GM21717 (cell line): ENCODE data around the gene MS4A13.
"Not testable (repeated sequence)": the region's sequence is repeated elsewhere in the genome, so short reads cannot be mapped to it uniquely, and the experiment has no call there.

Experiments
- ATAC-seq: cut with Tn5 transposase; IDR thresholded peaks from one replicate; pipeline ENCODE4 v1.9.1; 2021; ENCODE audit warnings: mild to moderate bottlenecking, moderate library complexity; ENCODE audit not compliant: unreplicated experiment

MS4A13 gene

GRCh38 chr11:60515144-60515855, at the start of gene MS4A13:
MS4A13 (plus strand) TSS chr11:60515392; CDS start chr11:60518084, 2,692 bp downstream.
- no peak for ATAC-seq

DNA sequence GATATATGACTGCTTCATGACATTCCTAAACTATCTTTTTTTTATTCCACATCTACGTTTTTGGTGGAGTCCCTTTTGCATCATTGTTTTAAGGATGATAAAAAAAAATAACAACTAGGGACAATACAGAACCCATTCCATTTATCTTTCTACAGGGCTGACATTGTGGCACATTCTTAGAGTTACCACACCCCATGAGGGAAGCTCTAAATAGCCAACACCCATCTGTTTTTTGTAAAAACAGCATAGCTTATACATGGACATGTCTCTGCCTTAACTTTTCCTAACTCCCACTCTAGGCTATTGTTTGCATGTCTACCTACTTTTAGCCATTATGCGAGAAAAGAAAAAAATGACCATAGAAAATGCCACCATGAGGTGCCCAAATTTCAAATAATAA, 46.4 kb upstream of the MS4A13 start:
- no peak for ATAC-seq

GRCh38 chr11:60469723-60470122, 45.5 kb upstream of the MS4A13 start:
- ATAC-seq: no peak

- peak; percentile 67 for ATAC-seq
These were observed 38.2 kb upstream of the MS4A13 start for GRCh38 chr11:60477035-60477445.

GRCh38 chr11:60482361-60482760, 32.8 kb upstream of the MS4A13 start:
- ATAC-seq: no peak

GRCh38 chr11:60485987-60486386, 29.2 kb upstream of the MS4A13 start:
- peak; percentile 97 for ATAC-seq

GRCh38 chr11:60492488-60493009, 22.6 kb upstream of the MS4A13 start, which contains the start of gene MS4A12:
MS4A12 (plus strand) TSS chr11:60492778; CDS start chr11:60497319, 4,541 bp downstream.
- no peak for ATAC-seq

DNA sequence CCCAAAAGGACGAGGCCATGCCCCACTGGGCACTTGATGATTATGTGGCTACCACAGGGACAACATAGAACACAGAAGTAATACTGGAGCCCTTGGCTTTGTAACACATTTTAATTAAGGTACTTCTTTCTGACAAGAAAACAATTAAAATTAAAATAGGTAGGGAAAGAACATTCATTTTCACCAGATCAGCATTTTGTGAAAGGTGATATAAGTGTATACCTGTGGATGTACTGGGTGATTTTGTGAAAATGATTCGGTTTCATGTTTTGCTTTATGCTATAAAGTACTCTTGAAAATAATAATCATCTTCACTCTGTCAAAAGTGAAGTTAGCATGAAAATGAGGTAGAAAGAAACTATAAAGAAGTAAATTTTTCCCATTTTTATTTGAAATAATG, 21.7 kb upstream of the MS4A13 start:
- no peak for ATAC-seq

DNA sequence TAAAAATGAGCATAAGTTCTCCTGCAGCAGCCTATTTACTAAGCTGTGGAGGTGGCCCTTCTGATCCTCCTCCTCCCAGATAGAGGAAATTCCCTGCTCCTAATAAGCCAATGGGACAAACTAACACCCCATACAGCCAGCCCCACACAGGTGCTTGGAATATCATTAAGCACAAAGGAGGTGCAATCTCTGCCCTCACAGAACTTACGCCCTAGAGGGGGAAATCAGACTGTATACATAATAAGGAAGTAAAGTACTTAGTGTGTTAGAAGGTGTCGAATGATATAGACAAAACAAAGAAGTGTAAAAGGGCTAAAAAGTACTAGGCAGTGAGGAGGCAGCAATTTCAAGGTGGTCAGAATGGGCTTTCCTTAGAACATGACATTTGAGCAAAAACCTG, 16.8 kb upstream of the MS4A13 start:
- ATAC-seq: no peak

- ATAC-seq: peak; percentile 80
These were observed 16.3 kb upstream of the MS4A13 start for GRCh38 chr11:60498853-60499252.

DNA sequence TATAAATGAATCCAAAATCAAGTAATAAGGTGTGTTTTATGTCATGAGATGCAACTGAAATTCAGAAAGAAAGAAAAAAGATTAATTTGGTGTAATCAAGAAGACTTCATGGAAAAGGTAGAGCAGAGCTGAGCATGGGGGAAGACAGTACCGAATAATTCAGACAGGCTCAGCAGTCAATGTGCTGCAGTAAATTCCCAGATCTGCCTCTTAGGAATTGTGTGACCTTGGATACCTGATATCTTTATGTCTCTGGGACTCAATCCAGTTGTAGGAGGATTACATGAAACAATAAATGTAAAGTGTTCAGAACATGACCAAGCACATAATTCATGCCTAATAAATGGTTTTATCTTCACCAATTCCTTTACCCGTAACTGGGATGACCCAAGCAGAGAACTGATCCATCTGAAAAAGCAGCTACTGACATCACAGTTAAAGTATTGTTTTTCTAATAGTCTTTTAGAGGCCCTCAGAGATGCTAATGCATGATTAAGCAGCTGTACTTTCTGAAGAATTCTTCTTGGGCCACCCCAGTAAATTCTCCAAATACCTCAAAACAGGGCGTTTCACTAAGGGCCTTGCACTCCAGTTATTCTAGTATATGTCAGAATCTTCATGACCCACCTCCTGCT, 14.8 kb upstream of the MS4A13 start:
- no peak for ATAC-seq

GRCh38 chr11:60502221-60502775, 12.9 kb upstream of the MS4A13 start:
- ATAC-seq: no peak

DNA sequence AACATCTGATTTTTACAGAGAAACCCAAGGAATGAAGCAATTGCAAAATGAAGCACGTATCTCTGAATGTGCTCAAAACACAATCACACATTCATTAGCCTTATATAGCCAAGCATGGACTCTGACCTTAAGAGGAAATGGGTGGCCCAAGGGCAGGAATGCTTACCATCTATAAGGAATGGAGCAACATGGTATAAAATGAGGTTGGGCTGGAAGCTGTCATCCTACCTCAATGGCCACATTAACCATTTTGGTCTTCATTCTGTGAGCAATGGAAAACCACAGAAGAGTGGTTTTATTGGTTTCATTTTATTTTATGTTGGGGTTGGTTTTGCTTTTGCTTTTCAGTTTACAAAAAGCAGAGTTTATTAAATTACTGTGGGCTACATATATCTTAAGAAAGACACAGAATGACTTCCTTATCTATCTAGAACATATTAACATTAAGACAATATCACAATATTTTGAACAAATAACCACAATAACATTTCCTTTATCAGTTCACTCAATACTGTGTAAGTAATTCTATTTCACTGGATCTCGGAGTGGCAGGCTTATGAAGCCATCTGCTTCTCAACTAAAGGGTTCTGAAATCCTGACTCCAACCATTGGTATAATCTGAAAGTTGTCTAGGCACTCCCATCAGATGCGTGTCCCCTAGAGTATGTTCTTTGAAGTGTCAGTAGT, 10.8 kb upstream of the MS4A13 start:
- peak; percentile 57 for ATAC-seq

- not testable (repeated sequence) for ATAC-seq
These were observed 5.6 kb upstream of the MS4A13 start for GRCh38 chr11:60509609-60510008.

DNA sequence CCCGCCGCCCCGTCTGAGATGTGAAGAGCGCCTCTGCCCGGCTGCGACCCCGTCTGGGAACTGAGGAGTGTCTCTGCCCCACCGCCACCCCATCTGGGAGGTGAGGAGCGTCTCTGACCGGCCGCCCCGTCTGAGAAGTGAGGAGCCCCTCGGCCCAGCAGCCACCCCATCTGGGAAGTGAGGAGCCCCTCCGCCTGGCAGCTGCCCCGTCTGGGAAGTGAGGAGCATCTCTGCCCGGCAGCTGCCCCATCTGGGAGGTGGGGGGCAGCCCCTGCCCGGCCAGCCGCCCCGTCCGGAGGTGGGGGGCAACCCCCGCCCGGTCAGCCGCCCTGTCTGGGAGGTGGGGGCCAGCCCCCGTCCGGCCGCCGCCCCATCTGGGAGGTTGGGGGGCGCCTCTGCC, 5.0 kb upstream of the MS4A13 start:
- not testable (repeated sequence) for ATAC-seq

GRCh38 chr11:60511393-60511792, 3.8 kb upstream of the MS4A13 start:
- no peak for ATAC-seq

DNA sequence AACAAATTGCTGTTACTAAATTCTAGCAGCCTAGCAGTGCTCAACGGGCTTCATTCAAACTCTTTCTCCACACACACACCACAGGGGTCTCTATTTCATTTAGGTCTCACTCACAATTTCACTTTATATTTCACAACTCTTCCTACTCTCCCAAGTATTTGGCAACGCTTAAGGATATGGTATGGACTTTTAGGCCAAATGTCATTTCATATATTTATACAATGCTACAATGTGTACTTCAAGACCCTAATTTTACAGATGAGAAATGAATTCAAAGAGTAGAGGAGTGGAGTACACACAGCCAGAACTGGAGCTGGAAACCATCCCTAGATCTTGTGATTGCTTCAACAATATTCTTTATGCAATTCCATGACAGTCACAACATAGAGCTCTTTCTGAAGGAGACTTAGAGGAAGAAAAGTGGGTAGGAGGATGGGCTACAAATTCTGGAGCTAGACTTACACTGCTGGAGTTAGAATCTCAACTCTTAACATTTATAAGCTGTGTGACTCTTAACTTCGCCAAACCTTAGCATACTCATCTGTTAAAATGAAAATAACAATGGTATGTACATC, 2.5 kb upstream of the MS4A13 start:
- ATAC-seq: no peak

DNA sequence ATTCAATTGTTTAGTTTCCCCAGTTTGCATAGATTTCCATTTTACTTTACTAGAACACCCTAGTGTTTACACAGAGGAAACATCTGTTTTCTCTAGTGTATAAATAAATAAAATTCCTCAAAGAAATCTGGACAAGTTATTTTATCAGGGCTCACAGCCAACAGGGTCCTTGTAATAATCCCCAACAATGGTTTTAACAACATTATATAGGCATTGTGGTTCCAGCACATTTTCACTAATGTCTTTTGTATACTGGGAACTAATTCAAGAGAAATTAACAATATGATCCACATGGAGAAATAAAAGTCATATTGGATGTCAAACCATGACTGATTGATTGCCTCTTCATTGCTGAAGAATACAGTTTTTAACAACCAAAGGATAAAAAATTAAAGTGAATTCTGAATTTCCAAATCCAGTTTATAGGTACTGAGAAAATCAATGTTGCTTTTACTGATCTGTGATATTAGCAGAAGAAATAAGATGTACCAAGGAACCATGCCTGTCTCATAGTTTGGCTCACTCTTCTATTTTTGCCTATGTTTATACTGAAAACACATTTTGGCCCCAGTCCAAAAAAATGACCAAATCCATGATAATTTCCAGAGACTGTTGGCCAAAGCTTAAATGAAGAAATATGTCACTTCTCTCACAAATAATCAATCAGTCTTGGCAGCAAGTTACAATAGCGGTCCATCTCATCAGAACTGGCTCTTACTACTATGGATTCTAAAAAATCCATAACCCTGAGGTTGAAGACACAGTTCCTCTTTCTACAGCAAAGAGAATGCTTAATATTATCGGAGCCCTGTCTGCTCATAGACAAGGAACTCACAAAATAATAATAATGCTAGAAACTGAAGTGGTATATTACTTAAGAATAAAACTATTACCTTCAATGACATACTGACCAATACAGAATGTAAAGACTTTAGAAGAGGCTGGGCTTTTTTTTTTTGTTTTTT, 1.4 kb upstream of the MS4A13 start:
- no peak for ATAC-seq

DNA sequence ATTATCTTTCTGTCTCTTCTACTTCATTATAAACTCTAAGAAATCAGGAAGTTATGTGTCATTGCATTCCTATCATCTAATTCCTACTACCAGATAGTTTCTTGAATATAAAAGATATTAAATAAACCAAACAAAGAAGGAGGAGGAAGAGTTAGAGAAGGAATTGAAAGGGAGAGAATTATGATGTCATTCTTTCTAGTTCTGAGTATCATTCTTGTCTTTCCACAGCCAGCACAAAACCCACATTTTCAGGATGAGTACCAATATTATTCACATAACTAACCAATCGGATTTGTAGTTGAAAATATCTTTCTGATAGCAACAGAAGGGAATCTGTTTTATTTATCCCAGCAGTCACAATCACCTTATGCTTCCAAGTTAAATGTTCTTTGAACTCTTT, 13.3 kb downstream of the MS4A13 start:
- ATAC-seq: no peak

DNA sequence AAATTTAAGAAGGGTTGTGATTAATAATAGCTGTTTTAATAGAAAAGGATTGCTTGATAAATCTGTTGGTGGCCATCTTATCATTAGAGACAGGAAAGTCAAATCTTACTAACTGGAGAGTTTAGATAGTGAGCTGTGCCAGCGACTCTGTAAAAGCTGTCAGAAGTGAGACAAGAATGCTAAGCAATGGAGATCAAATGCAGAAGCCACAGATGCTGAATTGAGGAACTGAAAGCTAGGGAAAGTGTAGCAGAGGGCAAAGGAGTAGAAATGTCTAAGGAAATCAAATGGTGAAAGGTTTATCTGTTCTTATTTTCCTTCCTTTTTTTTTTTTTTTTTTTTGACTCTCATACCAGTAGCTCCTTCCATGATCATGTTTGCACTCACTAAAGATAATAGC, 13.7 kb downstream of the MS4A13 start:
- no peak for ATAC-seq
